Lung (tissue), 12 donors: ENCODE measurements around the gene DUSP2. TPM values are rescaled to one million over a fixed set of nuclear protein-coding genes. Genes with fewer than 3 reads are reported as not detected.
A peak's percentile ranks its signal among the peaks of the same experiment; 100 is the strongest.

Experiments used
- ATAC-seq: fragments of 200-7000 bp; cut with Tn5 transposase; one replicate; pipeline ENCODE4 v1.9.1; 2020; ENCODE audit warnings: moderate number of reproducible peaks; ENCODE audit not compliant: insufficient read depth, low FRiP score
- DNase-seq, 3 donors: peaks; one replicate each; pipeline ENCODE4 v3.0.0-alpha.2; 2013 to 2017
- H3K27ac ChIP-seq, 2 donors: one replicate each; pipeline ENCODE4 v1.5.1; 2013; ENCODE audit warnings: mild to moderate bottlenecking in 2 of 2, moderate library complexity in 2 of 2, control low read depth in 1 of 2, inconsistent platforms in 1 of 2, low read depth in 1 of 2, low read length in 1 of 2
- H3K27me3 ChIP-seq, 3 donors: one replicate each; pipeline ENCODE4 v1.5.1; 2013; ENCODE audit warnings: low read length in 2 of 3; ENCODE audit not compliant: control insufficient read depth in 3 of 3, insufficient read depth in 3 of 3
- H3K36me3 ChIP-seq, 4 donors: one replicate each; pipeline ENCODE4 v1.5.1; 2013; ENCODE audit warnings: low read length in 4 of 4, mild to moderate bottlenecking in 1 of 4, moderate library complexity in 1 of 4; ENCODE audit not compliant: control insufficient read depth in 4 of 4, insufficient read depth in 4 of 4
- H3K4me1 ChIP-seq, 5 donors: one replicate each; pipeline ENCODE4 v1.5.1; 2013; ENCODE audit warnings: low read length in 5 of 5, mild to moderate bottlenecking in 2 of 5, moderate library complexity in 1 of 5; ENCODE audit not compliant: control insufficient read depth in 5 of 5, insufficient read depth in 5 of 5
- H3K4me3 ChIP-seq: one replicate; pipeline ENCODE4 v1.5.1; 2013; ENCODE audit warnings: mild to moderate bottlenecking, control low read depth, moderate library complexity
- H3K9ac ChIP-seq, 2 donors: one replicate each; pipeline ENCODE4 v1.5.1; 2013; ENCODE audit warnings: low read length in 2 of 2, control low read depth in 1 of 2; ENCODE audit not compliant: insufficient read depth in 1 of 2
- H3K9me3 ChIP-seq, 4 donors: one replicate each; pipeline ENCODE4 v1.5.1; 2013; ENCODE audit warnings: low read length in 3 of 4, mild to moderate bottlenecking in 1 of 4, moderate library complexity in 1 of 4; ENCODE audit not compliant: control insufficient read depth in 4 of 4, insufficient read depth in 3 of 4
- CTCF ChIP-seq: IDR thresholded peaks from 2 replicates; pipeline ENCODE4 v1.5.1; 2012; ENCODE audit warnings: mild to moderate bottlenecking; ENCODE audit errors: control extremely low read depth, extremely low read depth
- WGBS, 2 donors: extraction: QIAGEN DNeasy Blood & Tissue Kit; methylation state at CpG; one replicate each; pipeline ENCODE4 v1.1.7; 2013; 5-methylcytosine and 5-hydroxymethylcytosine counted together
- polyA plus RNA-seq, 2 donors: library from polyadenylated mRNA; stranded (reverse); fragments of 200-250 nt; gene quantifications; one replicate each; pipeline ENCODE4 v1.2.1, GENCODE V29; 2013
- total RNA-seq, 2 donors: library from RNA; depleted of rRNA in 1 of 2; stranded (reverse); fragments of >200 nt in 1 of 2; gene quantifications; one replicate each; pipeline ENCODE4 v1.2.1, GENCODE V29; 2014 to 2021
- donor health status: control.
- donor health status: control.
- donor health status: Bipolar disorder and iron deficiency.
- donor health status: healthy.
- donor health status: DM: yes; HTN: yes; CAD: no.

DUSP2 gene
- total and polyA plus RNA-seq, 4 donors, result 3.5 to 33.6 (median 5.8) TPM

GRCh38 chr2:96102596-96103186 is 42.5 kb downstream of the DUSP2 start:
- peak in 1 of 3 donors; percentile 9 for DNase-seq
- H3K9me3 ChIP-seq, result peaks cover 0 to 11% (median 3%) of the 10 kb centered on the region in 4 donors
- ATAC-seq, result no peak
- peaks cover 0 to 2% (median 0%) of the 10 kb centered on the region in 5 donors for H3K4me1 ChIP-seq
- no peak overlapping the region for H3K4me3 ChIP-seq
- H3K36me3 ChIP-seq, result no peaks in the 10 kb centered on the region
- 96 to 97% methylated on average over 15 of the region's 15 CpGs for WGBS, 2 donors
- TF ChIP-seq CTCF, result no peak
- H3K9ac ChIP-seq, result no peak overlapping the region
- no peaks in the 10 kb centered on the region for H3K27me3 ChIP-seq
- no peak overlapping the region for H3K27ac ChIP-seq

DNA sequence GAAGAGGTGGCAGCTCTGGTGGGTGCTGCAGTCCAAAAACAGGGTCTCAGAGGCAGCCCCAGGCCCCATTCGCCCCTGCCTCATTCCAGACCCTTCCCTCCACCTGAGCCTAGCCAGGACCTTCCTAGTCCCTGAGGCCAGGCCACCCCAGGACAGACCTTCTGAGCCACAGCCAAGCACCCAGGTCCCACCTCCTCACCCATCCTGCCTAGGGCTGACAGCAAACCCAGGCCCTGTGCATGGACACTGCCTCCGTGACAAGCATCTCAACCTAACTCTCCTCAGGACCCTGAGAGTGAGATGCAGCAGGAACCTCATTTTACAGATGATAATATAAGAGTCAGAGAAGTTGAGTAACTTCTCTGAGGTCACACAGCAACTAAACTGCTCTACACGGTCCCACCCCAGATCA is 44.3 kb downstream of the DUSP2 start:
- H3K4me1 ChIP-seq, result peaks cover 0 to 2% (median 0%) of the 10 kb centered on the region in 5 donors
- WGBS, 2 donors, result 84 to 96% methylated on average over 3 of the region's 3 CpGs
- peaks cover 0 to 10% (median 3%) of the 10 kb centered on the region in 4 donors for H3K9me3 ChIP-seq
- no peak for TF ChIP-seq CTCF
- H3K27ac ChIP-seq, result no peak overlapping the region
- peak in 1 of 3 donors; percentile 2 for DNase-seq
- no peaks in the 10 kb centered on the region for H3K27me3 ChIP-seq
- H3K9ac ChIP-seq, result no peak overlapping the region
- no peak for ATAC-seq
- no peaks in the 10 kb centered on the region for H3K36me3 ChIP-seq
- H3K4me3 ChIP-seq, result no peak overlapping the region

- no peak for TF ChIP-seq CTCF
- Histone ChIP-seq H3K9me3 (peaks cover 0 to 2% (median 1%) of the 10 kb centered on the region in 4 donors), H3K27ac (no peak overlapping the region), H3K4me1 (peaks cover 0 to 2% (median 0%) of the 10 kb centered on the region in 5 donors), H3K9ac (no peak overlapping the region), H3K4me3 (no peak overlapping the region), H3K27me3 (no peaks in the 10 kb centered on the region), H3K36me3 (no peaks in the 10 kb centered on the region)
- peak in 1 of 3 donors; percentile 9 for DNase-seq
- ATAC-seq, result no peak
- 65 to 68% methylated on average over 12 of the region's 12 CpGs for WGBS, 2 donors
Observed at GRCh38 chr2:96099861-96100798, 45.1 kb downstream of the DUSP2 start.
